GM20000 (cell line): Measurements from ENCODE around the gene PAQR9.

Experiments used
- DNase-seq: peaks from one replicate; pipeline ENCODE4 v3.0.0; 2012; ENCODE audit warnings: low spot score
- CTCF ChIP-seq: IDR thresholded peaks from 2 replicates; pipeline ENCODE4 v1.5.1; 2012; ENCODE audit warnings: mild to moderate bottlenecking, control low read depth; ENCODE audit errors: extremely low read depth, missing control alignments

PAQR9 gene

GRCh38 chr3:142916605-142917004 is 46.9 kb downstream of the PAQR9 start:
- no peak for DNase-seq
- TF ChIP-seq CTCF: no peak

GRCh38 chr3:142915636-142916035 is 47.8 kb downstream of the PAQR9 start:
- TF ChIP-seq CTCF: no peak
- no peak for DNase-seq

GRCh38 chr3:142914286-142914811 is 49.1 kb downstream of the PAQR9 start:
- TF ChIP-seq CTCF: no peak

GRCh38 chr3:142913432-142913831 is 50.0 kb downstream of the PAQR9 start:
- DNase-seq: no peak
- TF ChIP-seq CTCF: no peak

More at GRCh38 chr3:142914286-142914811, 49.1 kb downstream of the PAQR9 start:
- DNase-seq: no peak

GRCh38 chr3:142912402-142913172 is 50.9 kb downstream of the PAQR9 start:
- no peak for DNase-seq
- TF ChIP-seq CTCF: no peak
